Aorta (tissue), 5 donors: Measurements from ENCODE around the gene HPX. TPM values are rescaled to one million over a fixed set of nuclear protein-coding genes. Genes with fewer than 3 reads are reported as not detected.

ENCODE experiments used
- ATAC-seq: fragments of 200-7000 bp; cut with Tn5 transposase; one replicate; pipeline ENCODE4 v1.9.1; 2022; ENCODE audit warnings: moderate library complexity; ENCODE audit not compliant: low FRiP score
- DNase-seq, 2 donors: peaks; one replicate each; pipeline ENCODE4 v3.0.0-alpha.2; 2020
- H3K27ac ChIP-seq, 2 donors: one replicate each; pipeline ENCODE4 v1.5.1; 2013; ENCODE audit warnings: low read length in 2 of 2, mild to moderate bottlenecking in 2 of 2, moderate library complexity in 2 of 2, control low read depth in 1 of 2, inconsistent platforms in 1 of 2, low read depth in 1 of 2
- H3K27me3 ChIP-seq, 2 donors: one replicate each; pipeline ENCODE4 v1.6.1; 2013; ENCODE audit warnings: control low read depth in 1 of 2, low read length in 1 of 2, mild to moderate bottlenecking in 1 of 2, moderate library complexity in 1 of 2; ENCODE audit not compliant: insufficient read depth in 2 of 2, control insufficient read depth in 1 of 2
- H3K36me3 ChIP-seq, 2 donors: one replicate each; pipeline ENCODE4 v1.6.1; 2013; ENCODE audit warnings: control low read depth in 1 of 2, low read length in 1 of 2, mild to moderate bottlenecking in 1 of 2; ENCODE audit not compliant: insufficient read depth in 2 of 2, control insufficient read depth in 1 of 2
- H3K4me1 ChIP-seq, 2 donors: one replicate each; pipeline ENCODE4 v1.6.1; 2013; ENCODE audit warnings: low read length in 2 of 2, control low read depth in 1 of 2, mild to moderate bottlenecking in 1 of 2, moderate library complexity in 1 of 2; ENCODE audit not compliant: insufficient read depth in 2 of 2, control insufficient read depth in 1 of 2
- H3K4me3 ChIP-seq, 2 donors: one replicate each; pipeline ENCODE4 v1.5.1; 2013; ENCODE audit warnings: low read length in 2 of 2, control low read depth in 1 of 2, mild to moderate bottlenecking in 1 of 2
- H3K9me3 ChIP-seq: one replicate; pipeline ENCODE4 v1.6.1; 2013; ENCODE audit warnings: mild to moderate bottlenecking, low read length; ENCODE audit not compliant: control insufficient read depth
- WGBS, 2 donors: extraction: QIAGEN DNeasy Blood & Tissue Kit; methylation state at CpG; one replicate each; pipeline ENCODE4 v1.1.7; 2013; 5-methylcytosine and 5-hydroxymethylcytosine counted together
- intact Hi-C, 2 donors: fragments of 100-400 bp; cut with DNase I; formaldehyde crosslinking; loops; one replicate each; pipeline versions ENCODE4 v1.14.2 to v1.15.0; 2022
- polyA plus RNA-seq, 2 donors: library from polyadenylated mRNA; stranded (reverse); fragments of 200-250 nt; gene quantifications; one replicate each; pipeline ENCODE4 v1.2.3, GENCODE V29; 2013
- total RNA-seq, 2 donors: library from RNA; stranded (reverse); fragmentation: NEBNext Ultra II Directional; extraction: Animal tissue kit (Norgen Biotek cat#: 25700); gene quantifications; one replicate each; pipeline ENCODE4 v1.2.1, GENCODE V29; 2021
- donor health status: healthy with polysubstance abuse.
- donor health status: Bipolar disorder and iron deficiency.
- donor health status: DM: no; HTN: no; CAD: no.
- donor health status: DM: no; HTN: no; CAD: no.
- donor health status: DM: yes; HTN: yes; CAD: no.

HPX gene
- total and polyA plus RNA-seq, 4 donors, result 0.50 to 6.0 (median 2.0) TPM

DNA sequence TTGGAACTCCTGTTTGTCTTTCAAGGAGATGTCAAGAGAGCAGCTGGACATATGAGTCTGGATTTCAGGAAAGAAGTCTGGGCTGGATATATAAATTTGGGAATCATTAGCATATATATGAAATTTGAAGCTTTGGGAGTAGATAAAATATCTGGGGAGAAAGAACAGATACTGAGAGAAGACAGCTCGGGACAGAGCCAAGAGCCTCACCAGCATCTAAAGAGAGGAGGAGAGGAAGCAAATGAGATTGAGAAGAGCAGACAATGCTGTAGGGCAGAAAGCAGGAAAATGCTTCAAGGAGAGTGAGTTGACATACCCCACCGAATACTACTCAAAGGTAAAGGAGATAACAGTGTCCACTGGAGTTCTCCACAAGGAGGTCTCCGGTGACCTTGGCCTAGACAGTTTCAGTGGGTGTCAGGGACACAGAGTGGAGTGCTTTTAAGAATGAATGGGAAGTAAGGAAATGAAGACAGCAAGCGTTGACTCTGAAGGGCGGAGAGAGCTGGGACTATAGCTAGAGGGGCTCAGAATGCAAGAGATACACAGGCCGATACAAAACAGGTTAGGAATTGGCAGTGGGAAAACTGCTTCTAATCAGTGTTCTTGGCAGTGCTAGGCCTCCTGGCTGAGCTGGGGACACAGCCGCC lies 22.8 kb downstream of the HPX start:
- 12 to 16% methylated on average over 7 of the region's 7 CpGs for WGBS, 2 donors
- Histone ChIP-seq H3K27me3 (no peaks in the 10 kb centered on the region), H3K9me3 (no peaks in the 10 kb centered on the region), H3K36me3 (no peaks in the 10 kb centered on the region), H3K4me3 (peak overlapping the region; percentile 81 to 95), H3K4me1 (no peaks in the 10 kb centered on the region), H3K27ac (peak overlapping the region in 1 of 2 donors; percentile 1)
- intact Hi-C loops, result loop anchor here in 1 of 2 donors (2.0 kb wide), 1 partner anchor 27 kb away; the partner anchor contains the start of gene SMPD1
- DNase-seq (no peak), ATAC-seq (peak; percentile 2)

DNA sequence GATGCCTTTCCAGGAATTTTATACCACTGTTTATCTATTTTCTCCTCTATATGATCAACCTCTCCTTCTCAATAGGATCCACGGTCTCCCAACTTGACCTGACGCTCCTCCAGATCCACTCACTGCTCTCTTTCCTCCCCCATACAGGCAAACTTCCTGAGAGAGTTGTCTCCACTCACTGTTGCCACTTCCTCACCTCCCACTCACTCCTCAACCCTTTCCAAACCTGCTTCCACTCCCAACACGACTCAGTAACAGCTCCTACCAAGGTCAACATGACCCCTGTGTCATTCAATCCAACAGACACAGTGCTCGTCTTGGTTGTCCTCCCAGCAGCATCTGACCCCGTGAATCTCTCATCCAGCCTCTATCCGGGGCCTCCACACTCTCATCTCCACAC lies 25.0 kb downstream of the HPX start:
- no peaks in the 10 kb centered on the region for H3K9me3 ChIP-seq
- H3K27me3 ChIP-seq, result no peaks in the 10 kb centered on the region
- H3K27ac ChIP-seq, result no peak overlapping the region
- H3K36me3 ChIP-seq, result no peaks in the 10 kb centered on the region
- DNase-seq (no peak), ATAC-seq (no peak)
- H3K4me3 ChIP-seq, result no peak overlapping the region
- H3K4me1 ChIP-seq, result no peaks in the 10 kb centered on the region
- intact Hi-C loops, result no loop called here
- 81 to 83% methylated on average over 6 of the region's 6 CpGs for WGBS, 2 donors

DNA sequence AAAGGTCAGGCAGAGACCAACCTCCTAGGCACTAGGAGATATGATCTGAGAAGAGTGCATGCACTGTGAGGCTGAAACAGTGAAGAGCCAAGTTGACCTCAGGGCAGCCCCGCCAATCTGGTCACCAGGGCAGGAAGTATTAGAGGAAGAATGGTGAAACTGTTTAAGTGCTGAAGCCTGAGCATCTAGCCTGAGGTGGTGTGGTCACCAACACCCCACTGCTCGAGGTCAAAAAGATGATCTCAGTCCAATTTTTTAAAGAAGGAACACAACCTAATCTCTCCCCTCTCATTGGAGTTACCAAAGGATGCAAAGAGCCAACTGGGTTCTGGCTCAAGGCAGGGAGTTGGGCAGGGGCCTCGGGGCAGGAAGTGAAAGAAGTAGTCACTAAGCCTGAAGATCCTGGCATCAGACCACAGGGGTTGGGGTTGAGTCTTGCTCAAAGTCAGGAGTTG lies 25.9 kb downstream of the HPX start:
- ATAC-seq, result no peak
- no peak overlapping the region for H3K27ac ChIP-seq
- H3K9me3 ChIP-seq, result no peaks in the 10 kb centered on the region

DNA sequence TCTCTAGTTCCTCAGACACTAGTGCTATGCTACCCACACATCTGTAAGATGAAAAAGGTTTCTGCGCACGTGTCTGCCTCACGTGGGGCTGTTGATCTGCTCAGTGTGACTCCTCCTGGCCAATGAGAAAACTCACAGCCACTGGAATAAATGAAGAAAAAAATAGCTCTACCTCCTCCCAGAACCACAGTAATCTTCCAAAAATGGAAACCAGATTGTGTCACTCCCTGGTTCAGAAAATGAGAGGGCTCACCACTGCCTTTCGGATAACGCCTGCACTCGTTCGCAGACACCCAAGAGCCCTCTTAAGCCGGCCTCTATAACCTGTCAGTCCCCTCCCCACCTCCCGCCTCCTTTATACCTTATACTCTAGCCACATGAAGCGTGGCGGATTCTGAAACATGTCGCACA lies 27.0 kb downstream of the HPX start:
- Histone ChIP-seq H3K9me3 (no peaks in the 10 kb centered on the region), H3K4me1 (no peaks in the 10 kb centered on the region), H3K27ac (no peak overlapping the region), H3K27me3 (no peaks in the 10 kb centered on the region), H3K4me3 (no peak overlapping the region), H3K36me3 (peaks cover 0 to 2% of the 10 kb centered on the region in 2 donors)
- intact Hi-C loops, result no loop called here
- ATAC-seq (no peak), DNase-seq (no peak)
- 80 to 84% methylated on average over 12 of the region's 12 CpGs for WGBS, 2 donors

More for the DNA sequence above, 25.9 kb downstream of the HPX start:
- intact Hi-C loops, result no loop called here
- Histone ChIP-seq H3K36me3 (peaks cover 0 to 2% of the 10 kb centered on the region in 2 donors), H3K27me3 (no peaks in the 10 kb centered on the region), H3K4me1 (no peaks in the 10 kb centered on the region), H3K4me3 (no peak overlapping the region)
- 72 to 73% methylated on average over 3 of the region's 3 CpGs for WGBS, 2 donors
- no peak for DNase-seq

DNA sequence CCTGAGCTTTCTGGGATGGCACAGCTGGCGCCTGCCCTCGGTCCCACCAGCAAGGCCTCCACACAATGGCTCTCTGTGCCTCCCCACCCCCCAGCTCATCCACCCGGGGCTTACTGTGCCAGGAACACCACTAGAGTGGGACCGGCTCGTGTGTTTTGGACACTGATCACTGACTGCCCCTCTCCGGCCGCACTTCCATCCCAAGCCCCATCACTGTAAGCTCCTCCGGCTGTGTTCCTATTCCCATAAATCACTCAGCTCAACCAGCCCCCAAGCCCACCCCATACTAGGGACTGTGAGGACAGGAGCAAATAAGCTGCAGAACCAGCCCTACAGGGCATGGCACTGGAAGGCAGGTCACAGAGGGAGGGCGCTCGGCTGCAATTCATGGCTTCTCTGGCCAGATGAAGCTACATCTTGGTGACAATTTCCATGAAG lies 29.2 kb downstream of the HPX start:
- WGBS, 2 donors, result 85 to 86% methylated on average over 10 of the region's 10 CpGs

DNA sequence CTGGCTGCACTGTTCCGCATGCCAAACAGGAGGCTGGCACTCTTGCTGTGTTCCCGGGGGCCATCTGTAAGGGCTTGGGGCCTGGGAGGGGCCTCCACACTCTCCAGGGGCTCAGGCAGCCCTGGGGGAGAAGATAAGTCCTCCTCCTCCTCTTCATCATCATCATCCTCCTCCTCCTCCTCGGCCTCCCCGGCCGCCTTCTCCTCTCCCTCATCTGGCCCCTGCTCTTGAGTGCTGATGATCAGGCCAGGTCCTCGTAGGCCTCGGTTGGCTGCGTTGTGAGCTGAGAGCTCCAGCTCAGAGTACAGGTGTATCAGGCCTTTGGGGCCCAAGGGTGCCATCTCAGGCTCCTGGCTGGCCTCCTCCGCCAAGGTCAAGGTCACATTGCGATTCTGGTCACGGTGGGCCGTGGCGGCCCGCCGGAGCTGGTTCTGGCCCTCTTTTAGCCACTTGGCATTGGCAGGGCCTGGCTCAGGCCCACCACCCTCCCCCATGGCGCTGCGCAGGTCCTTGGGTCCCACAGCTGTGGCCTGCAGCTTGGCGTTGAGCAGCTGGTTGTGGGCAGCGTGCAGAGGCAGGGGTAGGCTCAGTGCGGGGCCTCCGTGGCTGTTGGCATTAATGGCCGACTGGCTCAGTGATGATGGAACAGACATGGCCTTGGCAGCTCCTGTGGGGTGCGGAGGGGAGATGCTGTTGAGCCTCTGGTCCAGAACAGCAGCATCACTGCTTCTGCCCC lies 29.9 kb downstream of the HPX start:
- Histone ChIP-seq H3K4me3 (no peak overlapping the region), H3K4me1 (no peaks in the 10 kb centered on the region), H3K36me3 (peaks cover 0 to 2% of the 10 kb centered on the region in 2 donors), H3K9me3 (no peaks in the 10 kb centered on the region), H3K27ac (no peak overlapping the region), H3K27me3 (no peaks in the 10 kb centered on the region)
- ATAC-seq (no peak), DNase-seq (no peak)
- 93 to 95% methylated on average over 23 of the region's 23 CpGs for WGBS, 2 donors
- intact Hi-C loops, result no loop called here

More for the DNA sequence above, 29.2 kb downstream of the HPX start:
- Histone ChIP-seq H3K27ac (no peak overlapping the region), H3K36me3 (peaks cover 0 to 2% of the 10 kb centered on the region in 2 donors), H3K4me3 (no peak overlapping the region), H3K4me1 (no peaks in the 10 kb centered on the region), H3K9me3 (no peaks in the 10 kb centered on the region), H3K27me3 (no peaks in the 10 kb centered on the region)
- ATAC-seq (no peak), DNase-seq (no peak)
- intact Hi-C loops, result no loop called here

DNA sequence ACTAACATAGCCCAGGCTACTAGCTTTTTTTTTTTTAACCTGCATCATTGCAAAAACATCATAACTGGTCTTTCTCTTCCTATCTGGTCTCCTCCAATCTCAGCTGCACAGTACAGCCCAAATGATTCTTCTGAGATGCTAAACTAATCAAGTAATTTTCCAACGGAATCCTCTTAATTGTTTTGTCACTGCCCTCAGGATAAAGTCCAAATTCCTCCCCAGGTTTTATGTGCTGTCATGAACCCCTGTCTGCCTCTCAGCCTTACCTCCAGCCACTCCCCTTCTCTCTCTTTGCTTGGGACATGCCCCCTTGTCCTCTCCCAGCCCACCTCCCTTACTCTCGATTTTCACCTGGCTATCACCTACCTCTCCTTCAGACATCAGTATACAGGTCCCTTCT lies 34.4 kb downstream of the HPX start:
- Histone ChIP-seq H3K27ac (no peak overlapping the region), H3K9me3 (no peaks in the 10 kb centered on the region), H3K4me1 (no peaks in the 10 kb centered on the region), H3K36me3 (peaks cover 0 to 4% of the 10 kb centered on the region in 2 donors), H3K27me3 (no peaks in the 10 kb centered on the region), H3K4me3 (no peak overlapping the region)
- WGBS, 2 donors, result 55 to 58% methylated on average over 2 of the region's 2 CpGs
- ATAC-seq (no peak), DNase-seq (no peak)
- intact Hi-C loops, result no loop called here

DNA sequence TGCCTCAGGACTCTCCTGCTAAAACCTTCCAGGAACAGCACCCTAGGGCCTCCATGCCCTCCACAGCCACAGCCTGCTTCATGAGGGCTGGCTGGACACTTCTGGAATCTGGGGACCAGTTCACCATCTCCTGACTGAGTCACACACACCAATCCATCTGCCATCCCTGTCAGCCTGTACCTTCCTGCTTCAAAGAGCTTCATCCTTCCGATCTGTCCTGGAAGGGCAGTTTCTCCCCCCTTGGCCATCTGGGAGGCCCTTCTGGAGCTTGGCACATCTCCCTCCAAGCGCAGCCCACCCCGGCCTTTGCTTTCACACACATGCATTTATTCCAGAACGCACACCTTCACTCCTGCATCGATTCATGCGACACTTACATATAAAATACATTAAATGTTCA lies 34.9 kb downstream of the HPX start:
- WGBS, 2 donors, result 87 to 92% methylated on average over 6 of the region's 6 CpGs
- no peaks in the 10 kb centered on the region for H3K4me1 ChIP-seq
- no peak for DNase-seq
- no peak for ATAC-seq
- no peak overlapping the region for H3K27ac ChIP-seq
- no peak overlapping the region for H3K4me3 ChIP-seq
- intact Hi-C loops, result no loop called here
- peaks cover 0 to 4% of the 10 kb centered on the region in 2 donors for H3K36me3 ChIP-seq
- no peaks in the 10 kb centered on the region for H3K27me3 ChIP-seq
- no peaks in the 10 kb centered on the region for H3K9me3 ChIP-seq
